Measurements from ENCODE around the gene TNFSF18. TPM values are rescaled to one million over a fixed set of nuclear protein-coding genes. Genes with fewer than 3 reads are reported as not detected.

The TNFSF18 gene
- total RNA-seq, 4 donors from 2014 or later, result 0.17 to 0.93 (median 0.23) TPM; not detected in 1

DNA sequence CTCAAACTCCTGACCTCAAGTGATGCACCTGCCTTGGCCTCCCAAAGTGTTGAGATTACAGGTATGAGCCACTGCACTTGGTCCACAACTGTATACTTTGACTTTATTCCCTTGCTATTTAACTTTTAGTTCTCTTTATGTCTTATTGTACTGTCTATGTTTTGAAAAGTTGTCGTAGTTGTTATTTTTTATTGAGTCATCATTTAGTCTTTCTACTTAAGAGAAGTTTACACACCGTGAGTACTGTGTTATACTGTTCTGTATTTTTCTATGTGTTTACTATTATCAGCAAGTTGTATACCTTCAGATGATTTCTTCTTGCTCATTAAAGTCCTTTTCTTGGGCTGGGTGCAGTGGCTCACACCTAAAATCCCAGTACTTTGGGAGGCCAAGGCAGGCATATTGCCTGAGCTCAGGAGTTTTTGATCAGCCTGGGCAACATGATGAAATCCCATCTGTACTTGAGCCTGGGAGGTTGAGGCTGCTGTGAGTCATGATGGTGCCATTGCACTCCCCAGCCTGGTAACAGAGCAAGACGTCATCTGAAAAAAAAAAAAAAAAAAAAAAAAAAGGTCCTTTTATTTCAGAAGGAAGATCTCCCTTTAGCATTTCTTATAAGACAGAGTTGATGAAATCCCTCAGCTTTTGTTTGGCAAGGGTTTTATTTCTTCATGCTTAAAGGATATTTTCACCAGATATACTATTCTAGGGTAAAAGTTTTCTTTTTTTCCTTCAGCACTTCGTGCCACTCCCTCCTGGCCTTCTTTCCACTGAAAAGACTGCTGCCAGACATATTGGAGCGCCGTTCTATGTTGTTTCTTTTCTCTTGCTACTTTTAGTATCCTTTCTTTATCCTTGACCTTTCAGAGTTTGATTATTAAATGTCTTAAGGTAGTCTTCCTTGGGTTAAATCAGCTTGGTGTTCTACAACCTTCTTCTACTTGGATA lies 47.6 kb downstream of the TNFSF18 start:
- Histone ChIP-seq H3K36me3 (no peaks in the 10 kb centered on the region), H3K27ac (no peak overlapping the region), H3K27me3 (no peaks in the 10 kb centered on the region), H3K9me3 (peaks cover 0 to 7% (median 0%) of the 10 kb centered on the region in 3 donors), H3K4me1 (no peaks in the 10 kb centered on the region), H3K4me3 (no peak overlapping the region)
- ATAC-seq, result no peak
- WGBS, 2 donors (ENCODE audit: low coverage in 1 of 2), result 66 to 87% methylated on average over 6 of the region's 6 CpGs
- TF ChIP-seq POLR2AphosphoS5 (IDR thresholded peaks at IDR 0.05) (no peak), POLR2A (IDR thresholded peaks at IDR 0.05) (no peak), EP300 (IDR thresholded peaks at IDR 0.05) (no peak)
- TF ChIP-seq, protein P1, sequence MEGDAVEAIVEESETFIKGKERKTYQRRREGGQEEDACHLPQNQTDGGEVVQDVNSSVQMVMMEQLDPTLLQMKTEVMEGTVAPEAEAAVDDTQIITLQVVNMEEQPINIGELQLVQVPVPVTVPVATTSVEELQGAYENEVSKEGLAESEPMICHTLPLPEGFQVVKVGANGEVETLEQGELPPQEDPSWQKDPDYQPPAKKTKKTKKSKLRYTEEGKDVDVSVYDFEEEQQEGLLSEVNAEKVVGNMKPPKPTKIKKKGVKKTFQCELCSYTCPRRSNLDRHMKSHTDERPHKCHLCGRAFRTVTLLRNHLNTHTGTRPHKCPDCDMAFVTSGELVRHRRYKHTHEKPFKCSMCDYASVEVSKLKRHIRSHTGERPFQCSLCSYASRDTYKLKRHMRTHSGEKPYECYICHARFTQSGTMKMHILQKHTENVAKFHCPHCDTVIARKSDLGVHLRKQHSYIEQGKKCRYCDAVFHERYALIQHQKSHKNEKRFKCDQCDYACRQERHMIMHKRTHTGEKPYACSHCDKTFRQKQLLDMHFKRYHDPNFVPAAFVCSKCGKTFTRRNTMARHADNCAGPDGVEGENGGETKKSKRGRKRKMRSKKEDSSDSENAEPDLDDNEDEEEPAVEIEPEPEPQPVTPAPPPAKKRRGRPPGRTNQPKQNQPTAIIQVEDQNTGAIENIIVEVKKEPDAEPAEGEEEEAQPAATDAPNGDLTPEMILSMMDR (IDR thresholded peaks at IDR 0.05), result no peak

DNA sequence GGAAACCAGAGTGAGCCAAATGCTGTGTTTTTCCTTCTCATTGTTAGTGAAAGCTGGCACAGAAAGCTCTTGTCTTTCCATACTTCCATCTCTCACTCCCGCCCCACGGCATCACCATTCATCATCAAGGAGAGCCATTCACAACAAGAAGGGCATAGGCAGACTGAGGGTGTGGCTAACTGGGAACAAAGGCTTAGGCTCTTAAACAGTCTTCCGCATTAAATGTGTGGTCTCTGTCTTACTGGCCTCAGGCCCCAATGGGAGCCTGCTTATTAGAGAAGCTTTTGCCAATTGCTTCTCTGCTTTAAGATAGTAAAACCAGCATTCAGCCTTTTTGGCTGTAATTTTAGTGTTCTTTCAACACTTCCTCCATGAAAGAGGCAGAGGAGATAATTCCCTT lies 51.4 kb downstream of the TNFSF18 start:
- TF ChIP-seq POLR2A (IDR thresholded peaks at IDR 0.05) (no peak), POLR2AphosphoS5 (IDR thresholded peaks at IDR 0.05) (no peak), EP300 (IDR thresholded peaks at IDR 0.05) (no peak)
- TF ChIP-seq, protein P1 (IDR thresholded peaks at IDR 0.05), result no peak
- no peaks in the 10 kb centered on the region for H3K4me1 ChIP-seq
- no peaks in the 10 kb centered on the region for H3K36me3 ChIP-seq
- H3K4me3 ChIP-seq, result no peak overlapping the region
- WGBS, 2 donors (ENCODE audit: low coverage in 1 of 2), result 39 to 43% methylated on average over 3 of the region's 3 CpGs
- no peaks in the 10 kb centered on the region for H3K27me3 ChIP-seq
- no peak for ATAC-seq
- H3K27ac ChIP-seq, result no peak overlapping the region
- H3K9me3 ChIP-seq, result peaks cover 0 to 7% (median 0%) of the 10 kb centered on the region in 3 donors

DNA sequence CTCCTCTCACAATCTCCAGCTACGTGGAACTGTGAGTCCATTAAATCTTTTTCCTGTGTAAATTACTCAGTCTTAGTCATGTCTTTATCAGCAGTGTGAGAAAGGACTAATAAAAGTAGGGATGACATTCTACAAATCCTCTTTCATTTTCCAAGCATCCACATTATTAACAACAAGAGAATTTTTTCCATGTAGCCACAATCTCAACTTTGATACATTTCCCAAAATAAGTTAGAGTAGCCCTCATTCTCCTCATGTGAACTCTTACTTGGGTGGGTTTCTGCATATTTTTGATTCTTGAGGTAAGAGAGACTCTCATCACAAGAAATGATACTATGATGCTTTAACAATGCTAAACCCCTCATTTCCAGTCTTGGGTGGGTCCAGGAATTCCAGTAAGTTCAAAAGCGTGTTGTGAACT lies 52.8 kb downstream of the TNFSF18 start:
- Histone ChIP-seq H3K4me1 (no peaks in the 10 kb centered on the region), H3K9me3 (peaks cover 0 to 7% (median 0%) of the 10 kb centered on the region in 3 donors), H3K4me3 (no peak overlapping the region), H3K27me3 (no peaks in the 10 kb centered on the region), H3K36me3 (no peaks in the 10 kb centered on the region), H3K27ac (no peak overlapping the region)
- ATAC-seq, result no peak
- 63 to 100% methylated on average over 1 to 2 of the region's 2 CpGs for WGBS, 2 donors (ENCODE audit: low coverage in 1 of 2)
- TF ChIP-seq, protein P1 (IDR thresholded peaks at IDR 0.05), result no peak
- TF ChIP-seq POLR2AphosphoS5 (IDR thresholded peaks at IDR 0.05), result no peak
- TF ChIP-seq POLR2A (IDR thresholded peaks at IDR 0.05), result no peak
- TF ChIP-seq EP300 (IDR thresholded peaks at IDR 0.05), result no peak

DNA sequence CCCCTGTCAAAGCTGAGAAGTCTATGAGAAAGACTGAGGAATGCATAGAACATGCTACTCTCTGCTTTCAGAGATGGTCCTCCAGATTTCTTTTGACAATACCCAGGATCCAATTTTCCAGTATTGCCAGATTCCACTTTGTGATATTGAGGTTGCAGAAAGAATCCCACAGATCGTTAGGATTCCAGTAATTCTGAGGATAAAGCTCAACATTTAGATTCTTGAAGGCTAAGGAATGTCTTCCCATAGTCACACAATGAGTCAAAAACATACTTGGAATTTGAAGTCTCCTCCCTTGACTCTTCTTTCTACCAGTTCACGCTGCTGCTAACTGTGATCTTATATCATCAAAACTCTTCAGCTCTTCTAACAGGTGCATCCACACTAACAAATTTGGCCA lies 57.1 kb downstream of the TNFSF18 start:
- Histone ChIP-seq H3K27me3 (no peaks in the 10 kb centered on the region), H3K4me1 (no peaks in the 10 kb centered on the region), H3K27ac (no peak overlapping the region), H3K9me3 (no peaks in the 10 kb centered on the region), H3K36me3 (no peaks in the 10 kb centered on the region), H3K4me3 (no peak overlapping the region)
- no peak for ATAC-seq
- TF ChIP-seq, protein P1 (IDR thresholded peaks at IDR 0.05), result no peak
- TF ChIP-seq EP300 (IDR thresholded peaks at IDR 0.05) (no peak), POLR2AphosphoS5 (IDR thresholded peaks at IDR 0.05) (no peak), POLR2A (IDR thresholded peaks at IDR 0.05) (no peak)
- WGBS, 2 donors (ENCODE audit: low coverage in 1 of 2), result 85 to 86% methylated on average over 2 of the region's 2 CpGs
